SH-SY5Y (cell line): ENCODE measurements around the gene LRMDA.

Experiments
- GATA2 ChIP-seq: IDR thresholded peaks from 2 replicates; pipeline ENCODE4 v1.6.1; 2011; ENCODE audit warnings: mild to moderate bottlenecking, low read depth, low read length
- GATA3 ChIP-seq: IDR thresholded peaks from 2 replicates; pipeline ENCODE4 v1.6.1; 2011; ENCODE audit warnings: low read depth, mild to moderate bottlenecking, low read length, moderate library complexity

The LRMDA gene

DNA sequence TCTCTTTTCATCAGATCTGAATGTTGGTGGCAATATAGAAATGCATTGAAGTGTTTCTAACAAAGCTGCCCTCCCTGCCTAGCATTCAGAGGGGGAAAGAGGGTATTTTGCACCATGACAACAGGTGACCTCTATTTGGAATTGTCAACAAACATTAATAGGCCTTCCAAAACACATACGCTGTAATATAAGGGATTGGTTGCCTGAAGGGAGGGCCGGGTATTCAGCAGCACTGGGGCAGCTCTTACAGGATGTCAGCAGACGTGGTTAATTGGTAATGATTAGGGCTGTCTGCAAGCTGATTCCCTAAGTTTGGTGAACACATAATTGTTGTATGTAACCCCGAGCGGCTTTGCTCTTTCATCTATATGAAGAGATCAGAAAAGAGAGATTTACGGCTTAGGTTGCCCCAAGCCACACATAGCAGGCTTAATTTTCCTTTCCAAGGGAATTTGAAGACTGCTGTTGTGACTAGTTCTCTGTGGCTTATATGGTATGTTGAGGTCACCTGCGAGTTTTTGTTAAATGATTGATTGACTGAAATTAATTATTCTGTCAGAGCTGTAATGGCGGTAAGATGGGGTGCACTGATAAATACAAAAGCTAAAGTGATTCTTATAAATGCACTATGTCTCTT is 759.3 kb downstream of the LRMDA start:
- TF ChIP-seq GATA2 (0 out of 2 replicates have a peak, but pooled peaks have one; percentile 16), GATA3 (no peak)

DNA sequence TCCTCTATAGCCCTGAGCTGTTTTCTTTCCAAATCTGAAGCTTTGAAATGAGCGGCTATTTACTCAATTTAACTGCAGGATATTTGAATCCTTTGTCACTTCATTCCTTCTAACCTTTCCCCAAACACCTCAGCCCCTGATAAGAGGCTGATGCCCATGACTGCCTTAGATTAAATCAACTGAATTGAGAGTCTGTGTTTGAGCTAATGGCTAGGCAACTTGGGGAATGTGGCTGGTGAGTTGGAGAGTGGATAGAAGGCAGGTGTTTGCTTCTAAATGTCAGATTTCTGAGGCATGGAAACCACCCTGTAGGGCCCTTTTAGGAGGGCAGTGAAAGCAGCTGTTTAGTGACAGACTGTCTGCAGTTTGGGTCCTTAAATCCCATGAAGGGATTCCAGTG is 759.9 kb downstream of the LRMDA start:
- TF ChIP-seq GATA2 (peak; percentile 13; the same call in 1 of the 2 replicates), GATA3 (no peak)

DNA sequence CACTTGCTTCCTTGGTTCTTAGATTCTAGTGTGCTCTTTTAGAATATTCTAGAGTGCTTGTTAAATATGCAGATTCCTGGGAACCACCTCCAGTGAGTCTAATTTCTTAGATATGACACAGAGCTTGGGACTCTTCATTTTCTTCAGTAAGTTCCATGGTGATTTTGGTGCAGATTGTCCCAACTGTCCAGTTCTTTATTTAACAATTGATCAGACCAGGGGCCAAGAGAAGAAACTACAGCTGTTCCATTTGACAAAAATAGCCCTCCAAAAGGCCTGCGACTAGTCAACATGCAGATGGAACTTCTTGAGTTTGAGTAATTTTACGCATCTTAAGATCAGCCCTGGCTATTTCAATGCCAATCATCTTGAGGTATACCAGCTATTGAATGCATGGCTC is 760.7 kb downstream of the LRMDA start:
- no peak for TF ChIP-seq GATA3
- no peak for TF ChIP-seq GATA2

DNA sequence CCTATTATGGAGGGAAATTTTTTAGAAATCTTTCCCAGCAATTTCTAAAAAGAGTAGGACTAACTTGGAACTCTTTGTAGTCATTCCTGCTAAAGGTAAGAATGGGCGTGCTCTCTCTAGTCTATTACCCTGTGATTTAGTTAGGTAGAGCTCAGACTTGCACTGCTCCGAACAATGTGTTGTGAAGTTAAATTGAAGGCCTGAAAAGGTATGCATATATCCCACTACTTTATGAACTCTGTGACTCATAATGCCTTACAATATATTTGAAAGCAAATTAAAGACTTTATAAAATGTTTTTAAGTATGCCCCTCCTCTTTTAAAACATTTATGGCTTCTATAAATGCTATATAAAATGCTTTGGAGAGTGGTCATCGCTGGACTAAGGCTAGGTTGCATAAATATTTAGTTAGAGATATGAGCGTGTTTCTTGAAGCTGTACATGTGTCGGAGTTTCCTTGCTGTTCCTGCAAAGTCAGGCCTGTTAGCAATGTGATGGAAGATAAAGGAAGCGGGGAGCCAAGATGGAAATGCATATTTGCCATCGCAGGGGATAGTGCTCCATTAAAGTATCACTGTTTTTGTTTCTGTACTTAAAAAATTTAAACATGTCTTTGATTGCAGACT is 761.4 kb downstream of the LRMDA start:
- TF ChIP-seq GATA2 (no peak), GATA3 (no peak)

DNA sequence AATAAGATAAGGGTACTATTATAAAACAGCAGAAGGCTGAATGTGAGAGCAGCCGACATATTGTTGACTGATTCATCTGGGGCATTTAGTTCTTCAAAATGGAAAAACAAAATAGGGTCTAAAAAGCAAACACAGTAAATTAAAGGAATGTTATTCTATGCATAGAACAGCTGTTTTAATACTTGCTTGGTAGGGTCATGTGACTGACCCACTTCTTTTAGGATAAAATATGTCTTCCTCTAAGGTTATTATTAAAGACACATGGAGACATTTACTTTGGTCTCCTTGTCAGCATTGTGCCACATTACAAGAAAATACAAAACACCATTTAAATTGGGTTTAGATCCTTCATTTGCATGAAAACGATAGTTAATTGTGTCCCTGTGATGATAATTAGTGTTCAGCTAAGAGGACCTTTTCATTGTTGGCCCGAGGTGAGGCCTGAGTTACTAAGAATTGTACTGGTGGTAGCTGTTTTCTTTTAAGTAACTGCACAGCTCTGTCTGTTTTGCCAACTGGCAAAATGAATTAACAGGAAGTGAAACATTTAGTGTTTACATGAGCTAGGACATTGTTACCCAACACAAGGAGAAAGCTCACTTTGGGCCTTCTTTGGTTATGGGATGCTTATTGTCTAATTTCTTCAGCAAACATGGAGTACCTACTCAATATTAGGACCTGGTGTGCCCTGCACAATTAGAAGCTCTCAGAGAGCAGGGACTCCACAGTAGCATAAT is 764.4 kb downstream of the LRMDA start:
- TF ChIP-seq GATA3 (no peak), GATA2 (no peak)

DNA sequence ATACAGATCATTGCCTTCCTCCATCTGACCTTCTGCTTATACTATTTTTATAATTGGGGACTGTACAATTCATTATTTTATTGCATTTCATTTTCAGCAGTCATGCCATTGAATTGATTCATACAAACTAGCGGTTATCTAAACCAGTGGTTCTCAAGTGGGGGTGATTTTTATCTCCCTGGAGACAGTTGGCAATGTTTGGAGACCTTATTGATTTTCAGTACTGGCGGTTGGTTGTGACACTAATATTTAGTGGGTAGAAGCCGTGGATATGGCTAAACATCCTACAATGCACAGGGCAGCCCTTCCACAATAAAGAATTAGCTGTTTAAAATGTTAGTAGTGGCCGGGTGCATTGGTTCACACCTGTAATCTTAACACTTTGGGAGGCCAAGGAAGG is 765.9 kb downstream of the LRMDA start:
- no peak for TF ChIP-seq GATA2
- no peak for TF ChIP-seq GATA3

DNA sequence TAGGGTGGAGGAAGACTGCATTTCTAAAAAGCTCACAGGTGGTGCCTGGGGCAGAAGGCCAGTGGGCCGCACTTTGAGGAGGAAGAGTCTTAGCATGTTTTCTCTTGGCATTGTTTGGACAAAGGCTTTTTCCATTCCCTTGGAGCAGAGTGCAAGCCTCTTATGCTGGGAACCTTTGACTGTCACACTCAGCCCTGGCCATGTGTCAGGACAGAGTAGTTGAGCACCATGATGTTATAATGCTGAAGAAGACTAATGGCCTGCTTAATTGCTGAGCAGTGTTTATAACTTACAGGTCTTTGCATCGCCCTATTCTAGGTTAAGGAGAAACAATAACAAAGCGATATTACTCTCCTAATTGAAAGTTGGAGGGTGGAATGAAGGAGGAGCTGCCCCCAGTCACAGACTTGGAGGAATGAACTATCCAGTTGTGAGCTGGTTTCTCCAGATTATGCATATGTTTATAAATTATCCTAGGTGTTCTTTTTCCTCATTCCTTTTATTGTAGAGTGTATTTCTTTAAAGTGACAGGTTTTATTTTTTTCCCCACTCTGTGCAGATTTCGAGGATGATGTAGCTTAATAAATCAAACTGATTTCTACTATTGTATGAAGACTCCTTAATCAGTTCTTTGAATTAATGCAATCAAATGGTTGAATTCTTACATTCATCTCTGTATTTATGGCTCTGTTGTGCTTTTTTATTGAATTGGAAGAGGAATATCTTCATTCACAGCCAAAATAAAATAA is 767.0 kb downstream of the LRMDA start:
- TF ChIP-seq GATA2 (no peak), GATA3 (no peak)

DNA sequence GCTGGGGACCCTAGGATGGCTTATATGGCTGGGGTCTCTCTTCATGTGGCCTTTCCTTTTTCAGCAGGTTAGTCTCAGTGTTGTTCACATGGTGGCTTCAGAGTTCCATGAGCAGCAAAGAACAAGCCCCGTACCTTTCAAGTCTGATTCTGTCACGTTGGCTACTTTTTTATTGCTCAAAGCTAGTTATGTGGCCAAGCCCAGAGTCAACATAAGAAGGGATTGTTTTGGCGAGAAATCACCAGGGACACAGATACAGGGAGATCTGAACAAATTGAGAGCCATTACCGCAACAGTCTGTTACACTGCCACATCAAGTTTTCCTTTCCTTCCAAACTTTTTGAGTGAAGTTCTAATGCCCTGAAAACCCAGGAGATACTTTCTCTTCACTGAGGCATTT is 770.5 kb downstream of the LRMDA start:
- TF ChIP-seq GATA2 (no peak), GATA3 (no peak)

DNA sequence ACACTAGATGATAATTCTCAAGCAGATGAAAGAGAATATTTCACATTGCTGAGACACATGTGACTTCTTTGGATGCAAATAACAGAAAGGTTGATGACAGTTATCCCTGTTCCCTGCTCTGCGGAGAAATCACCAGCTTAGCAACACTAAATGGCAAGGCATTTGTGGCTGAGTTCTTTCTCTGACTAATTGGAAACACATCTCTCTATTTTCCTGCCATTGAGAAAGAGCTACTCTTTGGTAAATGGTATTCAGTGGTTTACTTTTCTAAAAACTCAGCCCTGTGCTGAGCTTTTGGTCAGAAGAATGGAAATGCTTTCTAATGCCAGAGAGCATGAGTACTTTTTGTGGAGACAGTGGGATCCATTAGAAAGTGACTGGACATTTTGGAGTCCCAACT is 771.4 kb downstream of the LRMDA start:
- no peak for TF ChIP-seq GATA2
- no peak for TF ChIP-seq GATA3

DNA sequence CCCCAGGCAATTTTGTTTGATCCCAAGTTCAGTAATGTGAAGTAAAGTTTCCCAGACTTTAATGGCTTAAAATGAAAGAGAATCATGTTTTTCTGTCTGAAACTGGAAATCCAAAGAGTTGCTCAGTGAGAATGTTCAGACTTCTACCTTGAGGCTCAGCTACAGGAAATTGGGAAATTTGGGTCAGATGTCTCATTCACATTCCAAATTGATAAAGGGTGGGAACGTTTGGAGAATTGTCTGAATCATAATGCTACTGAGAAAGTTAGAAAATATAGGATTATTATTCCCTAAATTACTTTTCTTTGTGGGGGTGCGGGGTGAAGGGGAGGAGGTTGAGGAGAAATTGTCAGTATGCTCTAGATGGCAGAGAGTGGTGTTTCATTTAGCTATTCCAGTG is 773.9 kb downstream of the LRMDA start:
- TF ChIP-seq GATA2 (no peak), GATA3 (no peak)

DNA sequence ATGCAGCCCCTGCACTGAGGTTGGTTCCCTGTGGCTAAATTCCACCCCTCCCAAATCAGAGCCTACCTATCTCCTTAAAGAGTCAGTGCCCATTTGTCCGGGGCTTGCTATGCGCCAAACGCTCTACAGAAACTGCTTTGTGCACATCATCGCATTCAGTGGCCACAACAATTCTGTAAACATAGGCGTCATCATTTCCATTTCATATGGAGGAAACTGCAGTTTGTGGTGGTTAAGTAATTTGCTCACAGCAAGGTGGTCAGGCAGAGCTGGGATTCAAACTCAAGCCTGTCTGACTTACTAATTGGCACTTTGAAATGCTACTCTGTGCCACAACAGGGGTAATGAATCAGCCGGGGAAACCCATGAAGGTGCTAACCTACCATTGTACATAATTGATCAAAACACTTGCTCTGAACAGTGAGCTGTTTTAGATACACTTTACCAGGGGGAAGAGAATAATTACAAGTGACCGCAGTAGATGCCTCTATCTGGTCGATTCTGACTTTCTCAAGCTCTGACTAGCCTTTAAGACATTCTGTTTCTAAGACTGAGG is 775.5 kb downstream of the LRMDA start:
- TF ChIP-seq GATA2 (no peak), GATA3 (no peak)

DNA sequence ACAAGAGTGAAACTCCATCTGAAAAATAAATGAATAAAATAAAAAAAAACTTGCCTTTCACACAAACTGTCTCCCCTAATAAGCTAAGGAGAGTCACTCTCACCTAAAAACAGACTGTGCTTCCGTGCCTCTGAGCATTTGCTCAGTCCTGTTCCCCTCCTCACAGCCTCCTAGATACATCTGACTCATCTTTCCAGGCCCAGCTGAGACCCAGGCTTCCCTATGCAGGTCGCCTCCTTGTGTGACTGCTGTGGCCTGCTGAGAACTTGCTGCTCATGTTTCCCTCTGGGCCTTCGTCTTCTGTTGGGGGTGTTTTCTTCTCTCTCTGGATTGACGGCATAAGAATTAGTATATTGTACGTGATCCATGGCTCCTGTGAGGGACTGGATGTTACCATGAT is 777.7 kb downstream of the LRMDA start:
- TF ChIP-seq GATA2: no peak
- no peak for TF ChIP-seq GATA3

DNA sequence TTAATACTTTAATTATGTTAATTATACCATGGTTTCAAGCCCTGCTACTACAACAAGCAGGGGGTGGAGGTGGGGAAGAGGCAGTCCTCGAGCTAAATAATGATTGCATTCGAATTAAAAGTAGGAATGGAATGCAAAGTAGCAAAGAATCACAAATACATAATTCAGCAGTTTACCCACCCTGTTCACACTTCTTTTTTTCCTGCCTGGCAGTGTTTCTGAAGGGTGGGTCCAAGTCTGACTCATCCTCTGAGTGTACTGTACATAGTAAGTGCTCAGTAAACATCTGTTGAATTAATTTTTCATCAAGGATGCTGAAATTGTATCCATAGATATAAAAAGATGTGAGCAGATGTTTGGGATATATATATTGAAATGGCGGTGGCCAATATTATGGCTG is 778.8 kb downstream of the LRMDA start:
- TF ChIP-seq GATA2 (no peak), GATA3 (no peak)

DNA sequence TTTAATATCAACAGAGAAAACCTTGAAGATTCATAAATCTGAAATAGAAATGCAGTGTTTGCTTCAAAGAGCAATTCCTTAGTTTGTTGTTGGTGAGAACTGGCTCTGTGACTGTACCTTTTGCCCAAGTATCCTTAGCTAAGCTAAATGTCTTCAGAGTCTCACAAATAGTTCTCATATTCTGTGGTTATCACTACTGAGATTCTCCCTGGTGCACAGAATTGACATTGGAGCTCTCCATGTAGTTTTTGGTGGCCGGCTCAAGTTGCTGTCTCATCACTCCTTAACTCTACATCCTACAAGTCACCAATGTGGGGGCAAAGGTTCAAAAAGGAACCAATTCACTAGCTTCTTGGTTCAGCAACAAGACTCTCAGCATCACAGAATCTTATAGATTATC is 780.3 kb downstream of the LRMDA start:
- no peak for TF ChIP-seq GATA2
- TF ChIP-seq GATA3: no peak

DNA sequence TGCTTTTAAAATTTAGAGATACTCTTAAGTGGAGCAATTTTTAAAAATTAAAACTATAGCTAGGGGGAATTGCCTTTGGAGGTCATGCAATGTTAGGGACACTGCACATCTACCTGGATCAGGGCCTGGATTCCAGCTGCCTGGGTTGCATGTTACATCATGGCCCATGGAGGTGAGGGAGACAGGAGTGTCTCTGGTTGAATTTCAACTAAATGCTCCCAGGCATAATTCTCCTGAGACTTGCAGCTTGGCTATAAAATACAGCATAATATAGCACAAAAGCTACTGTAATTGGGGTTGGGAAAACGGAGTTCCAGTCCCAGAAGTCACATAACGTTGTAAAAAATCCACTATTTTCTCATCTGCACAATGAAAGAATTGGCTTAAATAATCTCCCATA is 782.5 kb downstream of the LRMDA start:
- TF ChIP-seq GATA3: no peak
- TF ChIP-seq GATA2: no peak
